Measurements from ENCODE around the gene SUMF1. TPM values are rescaled to one million over a fixed set of nuclear protein-coding genes. Genes with fewer than 3 reads are reported as not detected.

The SUMF1 gene
- total and polyA plus RNA-seq, 4 donors, result 23.3 to 35.8 (median 28.4) TPM

DNA sequence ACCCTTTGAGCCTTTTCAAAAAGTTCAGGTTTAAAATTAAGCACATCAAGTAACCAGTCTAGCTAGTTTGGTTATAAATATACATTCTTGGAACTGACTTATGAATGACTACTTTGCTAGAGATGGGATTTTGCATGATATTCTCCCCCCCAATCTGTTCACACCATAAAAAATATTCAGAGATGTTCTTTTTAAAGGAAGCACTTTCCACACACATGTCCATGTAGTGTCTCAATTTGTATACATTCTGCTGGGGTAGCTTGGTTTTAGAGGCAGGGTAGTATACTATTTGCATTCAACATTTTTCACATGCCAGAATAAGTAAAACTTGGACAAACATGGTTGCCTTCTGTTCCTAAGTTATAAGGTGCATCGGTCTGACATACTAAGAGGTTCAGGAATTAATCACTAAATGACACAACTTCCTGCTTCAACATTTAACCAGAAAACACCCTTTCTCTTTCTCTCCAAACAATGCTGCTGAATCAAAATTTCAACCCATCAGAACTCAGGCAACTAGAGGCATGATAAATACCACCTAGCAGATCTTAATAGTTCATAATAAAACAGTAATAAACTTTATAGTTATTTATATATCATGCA, 57.0 kb downstream of the SUMF1 start:
- H3K4me1 ChIP-seq (ENCODE audit: control insufficient read depth in 1 of 2, insufficient read depth in 2 of 2, low read length in 2 of 2), result peaks cover 2 to 8% of the 10 kb centered on the region in 2 donors
- H3K9me3 ChIP-seq (ENCODE audit: control insufficient read depth, low read length), result no peaks in the 10 kb centered on the region
- no peaks in the 10 kb centered on the region for H3K27me3 ChIP-seq (ENCODE audit: control insufficient read depth in 1 of 2, insufficient read depth in 2 of 2, low read length in 1 of 2)
- ATAC-seq (ENCODE audit: low FRiP score) (no peak), DNase-seq (no peak)
- H3K36me3 ChIP-seq (ENCODE audit: control insufficient read depth in 1 of 2, insufficient read depth in 2 of 2, low read length in 1 of 2), result peaks cover 0 to 2% of the 10 kb centered on the region in 2 donors
- H3K4me3 ChIP-seq (ENCODE audit: low read length in 2 of 2), result no peak overlapping the region
- 10 to 13% methylated on average over 1 of the region's 1 CpG for WGBS, 2 donors
- intact Hi-C loops (cut with DNase I), result loop anchor here (5.0 to 10.0 kb wide), 2 partner anchors 53 to 55 kb away; no protein-coding TSS in a partner anchor
- no peak overlapping the region for H3K27ac ChIP-seq (ENCODE audit: low read depth in 1 of 2, low read length in 2 of 2)

DNA sequence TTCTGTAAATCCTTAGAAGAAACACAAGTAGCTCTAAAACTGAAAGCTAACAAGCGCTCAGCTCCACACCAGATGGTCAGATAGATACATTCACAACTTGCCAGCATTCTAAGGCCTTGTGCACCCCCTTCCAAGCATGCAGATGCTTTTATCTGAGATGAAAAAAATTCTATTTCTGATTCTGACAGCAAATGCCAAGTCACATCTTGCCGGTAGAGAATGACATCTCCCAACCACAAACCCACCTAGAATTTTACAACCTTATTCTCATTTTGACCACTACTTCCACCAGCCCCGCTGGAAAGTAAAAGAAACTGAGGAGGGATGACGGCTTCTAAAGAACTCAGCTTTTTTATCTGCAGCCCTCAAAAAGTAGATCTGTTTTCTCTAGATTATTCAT, 57.7 kb downstream of the SUMF1 start:
- H3K27ac ChIP-seq (ENCODE audit: low read depth in 1 of 2, low read length in 2 of 2), result no peak overlapping the region
- intact Hi-C loops (cut with DNase I), result loop anchor here (5.0 to 10.0 kb wide), 2 partner anchors 52 to 55 kb away; no protein-coding TSS in a partner anchor
- ATAC-seq (ENCODE audit: low FRiP score) (no peak), DNase-seq (no peak)
- H3K4me1 ChIP-seq (ENCODE audit: control insufficient read depth in 1 of 2, insufficient read depth in 2 of 2, low read length in 2 of 2), result peaks cover 2 to 8% of the 10 kb centered on the region in 2 donors
- WGBS, 2 donors, result 50% methylated on average over 4 of the region's 4 CpGs
- H3K36me3 ChIP-seq (ENCODE audit: control insufficient read depth in 1 of 2, insufficient read depth in 2 of 2, low read length in 1 of 2), result peaks cover 0 to 2% of the 10 kb centered on the region in 2 donors
- H3K27me3 ChIP-seq (ENCODE audit: control insufficient read depth in 1 of 2, insufficient read depth in 2 of 2, low read length in 1 of 2), result no peaks in the 10 kb centered on the region
- no peak overlapping the region for H3K4me3 ChIP-seq (ENCODE audit: low read length in 2 of 2)
- no peaks in the 10 kb centered on the region for H3K9me3 ChIP-seq (ENCODE audit: control insufficient read depth, low read length)

DNA sequence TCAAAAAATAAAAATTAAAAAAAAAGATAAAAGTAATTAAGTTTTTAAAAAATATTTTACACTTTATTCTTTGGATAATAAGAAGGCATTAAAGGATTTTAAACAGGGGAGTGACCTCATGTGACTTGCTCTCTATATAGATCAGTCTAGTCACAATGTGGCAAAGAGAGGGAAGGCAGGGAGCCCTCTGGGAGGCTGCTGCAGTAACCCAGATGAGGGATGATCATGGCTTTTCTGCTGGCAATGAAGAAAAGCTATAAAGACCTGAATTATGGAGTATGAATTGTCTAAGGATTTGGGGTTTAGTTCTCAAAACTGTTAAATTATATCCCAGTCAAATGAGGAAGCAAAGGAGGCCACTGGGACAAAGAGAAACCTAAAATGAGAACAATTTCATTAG, 58.1 kb downstream of the SUMF1 start:
- H3K27me3 ChIP-seq (ENCODE audit: control insufficient read depth in 1 of 2, insufficient read depth in 2 of 2, low read length in 1 of 2), result no peaks in the 10 kb centered on the region
- intact Hi-C loops (cut with DNase I), result loop anchor here (5.0 to 10.0 kb wide), 2 partner anchors 52 to 54 kb away; no protein-coding TSS in a partner anchor
- peaks cover 0 to 2% of the 10 kb centered on the region in 2 donors for H3K36me3 ChIP-seq (ENCODE audit: control insufficient read depth in 1 of 2, insufficient read depth in 2 of 2, low read length in 1 of 2)
- H3K9me3 ChIP-seq (ENCODE audit: control insufficient read depth, low read length), result no peaks in the 10 kb centered on the region
- H3K4me1 ChIP-seq (ENCODE audit: control insufficient read depth in 1 of 2, insufficient read depth in 2 of 2, low read length in 2 of 2), result peaks cover 2 to 8% of the 10 kb centered on the region in 2 donors
- no peak overlapping the region for H3K27ac ChIP-seq (ENCODE audit: low read depth in 1 of 2, low read length in 2 of 2)
- H3K4me3 ChIP-seq (ENCODE audit: low read length in 2 of 2), result no peak overlapping the region
- DNase-seq (no peak), ATAC-seq (ENCODE audit: low FRiP score) (no peak)

DNA sequence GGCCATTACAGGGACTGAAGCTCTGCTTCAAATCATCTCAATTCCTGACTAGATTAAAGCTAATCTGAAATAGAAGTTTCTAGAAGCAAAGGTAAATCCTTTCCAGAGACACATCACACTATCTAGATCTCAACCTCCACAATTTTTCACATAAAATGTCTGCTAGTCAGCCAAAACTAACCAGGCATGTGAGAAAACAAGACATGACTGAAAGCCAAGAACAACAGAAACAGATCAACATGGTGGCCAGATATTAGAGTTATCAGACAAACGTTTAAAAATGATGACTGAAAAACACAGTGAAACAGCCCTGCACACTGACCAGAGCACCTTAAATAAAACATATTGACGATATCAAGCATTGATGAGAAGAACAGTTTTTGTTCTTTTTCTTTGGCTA, 59.1 kb downstream of the SUMF1 start:
- H3K36me3 ChIP-seq (ENCODE audit: control insufficient read depth in 1 of 2, insufficient read depth in 2 of 2, low read length in 1 of 2), result peaks cover 0 to under 1% of the 10 kb centered on the region in 2 donors
- peaks cover 2 to 8% of the 10 kb centered on the region in 2 donors for H3K4me1 ChIP-seq (ENCODE audit: control insufficient read depth in 1 of 2, insufficient read depth in 2 of 2, low read length in 2 of 2)
- intact Hi-C loops (cut with DNase I), result loop anchor here (5.0 to 10.0 kb wide), 2 partner anchors 51 to 53 kb away; no protein-coding TSS in a partner anchor
- no peaks in the 10 kb centered on the region for H3K9me3 ChIP-seq (ENCODE audit: control insufficient read depth, low read length)
- no peak overlapping the region for H3K4me3 ChIP-seq (ENCODE audit: low read length in 2 of 2)
- no peak overlapping the region for H3K27ac ChIP-seq (ENCODE audit: low read depth in 1 of 2, low read length in 2 of 2)
- DNase-seq (no peak), ATAC-seq (ENCODE audit: low FRiP score) (no peak)
- 16 to 25% methylated on average over 2 of the region's 2 CpGs for WGBS, 2 donors
- H3K27me3 ChIP-seq (ENCODE audit: control insufficient read depth in 1 of 2, insufficient read depth in 2 of 2, low read length in 1 of 2), result no peaks in the 10 kb centered on the region

DNA sequence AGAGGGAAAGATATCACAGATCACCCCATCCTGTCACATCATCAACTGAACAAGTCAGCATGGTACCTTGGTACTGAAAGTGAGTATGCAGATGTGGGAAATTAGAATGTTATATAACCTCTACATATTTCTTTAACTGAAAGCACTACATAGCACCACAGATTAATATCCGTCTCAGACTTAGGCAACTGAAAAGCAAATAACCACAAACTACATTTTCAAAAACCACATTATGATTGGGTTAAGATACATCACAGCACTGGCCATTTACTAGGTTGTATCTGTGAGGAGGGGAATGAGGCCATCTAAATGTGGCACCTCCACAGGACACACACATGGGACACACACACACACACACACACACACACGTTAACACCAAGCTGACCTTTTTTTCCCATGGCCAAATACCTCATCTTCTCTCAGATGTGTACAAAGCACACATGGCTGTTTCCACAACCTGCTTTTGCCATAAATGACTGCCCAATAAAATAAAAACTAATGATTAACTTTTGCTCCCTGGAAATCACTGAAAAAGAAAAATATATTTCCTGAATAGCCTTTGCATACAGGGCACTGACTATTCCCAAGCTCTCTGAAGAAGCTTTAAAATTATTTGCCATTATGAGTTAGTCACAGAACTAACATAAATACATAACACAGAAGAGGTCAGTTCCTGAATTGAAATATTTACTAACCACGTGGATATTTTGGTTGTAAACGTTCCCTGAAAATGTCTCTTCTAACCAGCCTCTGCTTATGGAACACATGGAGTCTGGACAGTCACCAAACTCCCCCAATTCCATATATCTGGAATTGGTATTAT, 60.1 kb downstream of the SUMF1 start:
- H3K27ac ChIP-seq (ENCODE audit: low read depth in 1 of 2, low read length in 2 of 2), result no peak overlapping the region
- no peaks in the 10 kb centered on the region for H3K36me3 ChIP-seq (ENCODE audit: control insufficient read depth in 1 of 2, insufficient read depth in 2 of 2, low read length in 1 of 2)
- intact Hi-C loops (cut with DNase I), result loop anchor here (5.0 to 10.0 kb wide), 2 partner anchors 50 to 52 kb away; no protein-coding TSS in a partner anchor
- 28 to 35% methylated on average over 4 of the region's 4 CpGs for WGBS, 2 donors
- no peaks in the 10 kb centered on the region for H3K27me3 ChIP-seq (ENCODE audit: control insufficient read depth in 1 of 2, insufficient read depth in 2 of 2, low read length in 1 of 2)
- no peak overlapping the region for H3K4me3 ChIP-seq (ENCODE audit: low read length in 2 of 2)
- no peak for DNase-seq
- ATAC-seq (ENCODE audit: low FRiP score), result no peak
- no peaks in the 10 kb centered on the region for H3K9me3 ChIP-seq (ENCODE audit: control insufficient read depth, low read length)
- H3K4me1 ChIP-seq (ENCODE audit: control insufficient read depth in 1 of 2, insufficient read depth in 2 of 2, low read length in 2 of 2), result peaks cover 2 to 8% of the 10 kb centered on the region in 2 donors

DNA sequence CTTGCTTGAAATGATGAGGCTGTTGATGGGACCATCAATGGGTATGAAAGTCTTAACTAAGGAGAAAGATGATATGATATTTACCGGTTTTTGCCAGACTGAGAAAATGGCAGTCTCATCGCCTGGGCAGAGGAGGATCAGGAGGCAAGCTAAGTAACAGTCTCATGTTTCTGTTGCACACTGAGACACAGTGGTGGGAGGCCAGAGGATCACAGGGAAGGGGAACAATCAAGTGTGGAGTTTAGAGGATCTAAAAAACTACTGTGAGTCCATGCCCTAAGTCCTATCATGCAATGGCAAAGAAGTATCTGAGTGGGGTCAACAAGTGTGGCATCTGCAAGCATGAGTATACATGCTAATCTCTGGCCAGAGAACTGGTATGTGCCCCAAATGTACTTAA, 62.2 kb downstream of the SUMF1 start:
- no peaks in the 10 kb centered on the region for H3K9me3 ChIP-seq (ENCODE audit: control insufficient read depth, low read length)
- H3K36me3 ChIP-seq (ENCODE audit: control insufficient read depth in 1 of 2, insufficient read depth in 2 of 2, low read length in 1 of 2), result no peaks in the 10 kb centered on the region
- no peaks in the 10 kb centered on the region for H3K27me3 ChIP-seq (ENCODE audit: control insufficient read depth in 1 of 2, insufficient read depth in 2 of 2, low read length in 1 of 2)
- ATAC-seq (ENCODE audit: low FRiP score) (no peak), DNase-seq (no peak)
- H3K4me1 ChIP-seq (ENCODE audit: control insufficient read depth in 1 of 2, insufficient read depth in 2 of 2, low read length in 2 of 2), result peaks cover 2 to 8% of the 10 kb centered on the region in 2 donors
- intact Hi-C loops (cut with DNase I), result loop anchor here (5.0 to 10.0 kb wide), 2 partner anchors 48 to 50 kb away; no protein-coding TSS in a partner anchor
- no peak overlapping the region for H3K27ac ChIP-seq (ENCODE audit: low read depth in 1 of 2, low read length in 2 of 2)
- 94 to 97% methylated on average over 2 of the region's 2 CpGs for WGBS, 2 donors
- H3K4me3 ChIP-seq (ENCODE audit: low read length in 2 of 2), result no peak overlapping the region

DNA sequence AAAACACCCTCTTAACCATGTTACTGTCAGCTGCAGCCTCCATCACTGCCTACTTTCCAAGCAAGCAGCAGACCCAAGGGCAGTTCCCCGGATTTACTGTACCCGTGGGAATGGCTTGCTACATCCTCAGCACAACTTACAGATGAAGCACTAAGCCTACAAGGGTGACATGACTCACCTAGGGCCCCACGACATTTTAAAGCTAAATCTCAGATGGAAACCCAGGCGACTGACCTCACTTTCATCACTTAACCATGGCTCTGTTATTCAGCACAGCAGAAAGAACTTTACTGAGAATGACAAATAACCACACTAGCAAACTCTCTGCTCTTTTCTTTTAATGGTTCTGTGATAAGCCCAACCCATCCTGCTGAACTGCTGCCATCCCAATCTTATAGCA, 65.6 kb downstream of the SUMF1 start:
- 81 to 91% methylated on average over 4 of the region's 4 CpGs for WGBS, 2 donors
- no peaks in the 10 kb centered on the region for H3K4me1 ChIP-seq (ENCODE audit: control insufficient read depth in 1 of 2, insufficient read depth in 2 of 2, low read length in 2 of 2)
- DNase-seq (no peak), ATAC-seq (ENCODE audit: low FRiP score) (no peak)
- H3K9me3 ChIP-seq (ENCODE audit: control insufficient read depth, low read length), result no peaks in the 10 kb centered on the region
- intact Hi-C loops (cut with DNase I), result loop anchor here in 1 of 2 donors (10.0 kb wide), 1 partner anchor 47 kb away; no protein-coding TSS in a partner anchor
- H3K4me3 ChIP-seq (ENCODE audit: low read length in 2 of 2), result no peak overlapping the region
- no peak overlapping the region for H3K27ac ChIP-seq (ENCODE audit: low read depth in 1 of 2, low read length in 2 of 2)
- H3K27me3 ChIP-seq (ENCODE audit: control insufficient read depth in 1 of 2, insufficient read depth in 2 of 2, low read length in 1 of 2), result no peaks in the 10 kb centered on the region
- no peaks in the 10 kb centered on the region for H3K36me3 ChIP-seq (ENCODE audit: control insufficient read depth in 1 of 2, insufficient read depth in 2 of 2, low read length in 1 of 2)

DNA sequence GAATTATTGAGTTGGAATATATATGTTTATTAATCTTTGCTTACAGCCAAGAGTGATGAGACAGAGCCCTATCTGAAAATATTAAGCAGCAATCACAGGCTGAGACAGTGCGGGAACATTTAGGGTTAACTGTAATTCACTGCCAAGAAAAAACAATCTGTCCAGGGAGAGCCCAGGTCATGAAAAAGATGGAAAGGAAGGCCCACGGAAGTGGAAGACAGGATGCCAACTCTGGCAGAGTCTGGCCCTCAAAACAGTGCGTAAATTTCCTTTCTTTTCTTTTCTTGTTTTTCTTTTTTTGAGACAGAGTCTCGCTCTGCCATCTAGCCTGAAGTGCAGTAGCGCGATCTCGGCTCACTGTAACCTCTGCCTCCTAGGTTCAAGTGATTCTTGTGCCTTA, 67.6 kb downstream of the SUMF1 start:
- H3K36me3 ChIP-seq (ENCODE audit: control insufficient read depth in 1 of 2, insufficient read depth in 2 of 2, low read length in 1 of 2), result peaks cover 0 to 2% of the 10 kb centered on the region in 2 donors
- H3K4me3 ChIP-seq (ENCODE audit: low read length in 2 of 2), result no peak overlapping the region
- no peaks in the 10 kb centered on the region for H3K27me3 ChIP-seq (ENCODE audit: control insufficient read depth in 1 of 2, insufficient read depth in 2 of 2, low read length in 1 of 2)
- H3K9me3 ChIP-seq (ENCODE audit: control insufficient read depth, low read length), result no peaks in the 10 kb centered on the region
- intact Hi-C loops (cut with DNase I), result no loop called here
- H3K4me1 ChIP-seq (ENCODE audit: control insufficient read depth in 1 of 2, insufficient read depth in 2 of 2, low read length in 2 of 2), result no peaks in the 10 kb centered on the region
- no peak for ATAC-seq (ENCODE audit: low FRiP score)
- no peak overlapping the region for H3K27ac ChIP-seq (ENCODE audit: low read depth in 1 of 2, low read length in 2 of 2)
- DNase-seq, result no peak
- 91 to 92% methylated on average over 7 of the region's 7 CpGs for WGBS, 2 donors

Data from aorta (tissue), 5 donors.